ENCODE results near the gene ITPK1.

ITPK1 gene

GRCh38 chr14:93011650-93012325, 103.9 kb downstream of the ITPK1 start:
- DNase-seq (ENCODE audit: low read depth in 1 of 2, low spot score in 1 of 2), result no peak

- no peak for DNase-seq (ENCODE audit: low read depth in 1 of 2, low spot score in 1 of 2)
Measured at GRCh38 chr14:93011141-93011529, 104.6 kb downstream of the ITPK1 start.

- DNase-seq (ENCODE audit: low read depth in 1 of 2, low spot score in 1 of 2), result no peak
Measured at GRCh38 chr14:93010522-93011140, 105.1 kb downstream of the ITPK1 start.

GRCh38 chr14:93010130-93010499, 105.6 kb downstream of the ITPK1 start:
- DNase-seq (ENCODE audit: low read depth in 1 of 2, low spot score in 1 of 2), result no peak

- DNase-seq (ENCODE audit: low read depth in 1 of 2, low spot score in 1 of 2), result no peak
Measured at GRCh38 chr14:93009471-93010129, 106.1 kb downstream of the ITPK1 start.

- DNase-seq (ENCODE audit: low read depth in 1 of 2, low spot score in 1 of 2), result no peak
Measured at GRCh38 chr14:93008381-93008780, 107.3 kb downstream of the ITPK1 start.

- DNase-seq (ENCODE audit: low read depth in 1 of 2, low spot score in 1 of 2), result no peak
Measured at GRCh38 chr14:93007225-93007997, 108.3 kb downstream of the ITPK1 start.

GRCh38 chr14:93006567-93007051, 109.1 kb downstream of the ITPK1 start:
- DNase-seq (ENCODE audit: low read depth in 1 of 2, low spot score in 1 of 2), result no peak

GRCh38 chr14:93005838-93006237, 109.9 kb downstream of the ITPK1 start:
- DNase-seq (ENCODE audit: low read depth in 1 of 2, low spot score in 1 of 2), result no peak

- DNase-seq (ENCODE audit: low read depth in 1 of 2, low spot score in 1 of 2), result no peak
Measured at GRCh38 chr14:93005135-93005813, 110.5 kb downstream of the ITPK1 start.

- DNase-seq (ENCODE audit: low read depth in 1 of 2, low spot score in 1 of 2), result no peak
Measured at GRCh38 chr14:93004699-93005082, 111.0 kb downstream of the ITPK1 start.

- DNase-seq (ENCODE audit: low read depth in 1 of 2, low spot score in 1 of 2), result no peak
Measured at GRCh38 chr14:93003945-93004698, 111.6 kb downstream of the ITPK1 start.

- DNase-seq (ENCODE audit: low read depth in 1 of 2, low spot score in 1 of 2), result no peak
Measured at GRCh38 chr14:93002851-93003298, 112.8 kb downstream of the ITPK1 start.

GRCh38 chr14:93002049-93002448, 113.7 kb downstream of the ITPK1 start:
- no peak for DNase-seq (ENCODE audit: low read depth in 1 of 2, low spot score in 1 of 2)

- no peak for DNase-seq (ENCODE audit: low read depth in 1 of 2, low spot score in 1 of 2)
Measured at GRCh38 chr14:92998946-92999345, 116.8 kb downstream of the ITPK1 start.

GRCh38 chr14:92997343-92998061, 118.2 kb downstream of the ITPK1 start:
- no peak for DNase-seq (ENCODE audit: low read depth in 1 of 2, low spot score in 1 of 2)

- no peak for DNase-seq (ENCODE audit: low read depth in 1 of 2, low spot score in 1 of 2)
Measured at GRCh38 chr14:92995620-92996019, 120.1 kb downstream of the ITPK1 start.

- no peak for DNase-seq (ENCODE audit: low read depth in 1 of 2, low spot score in 1 of 2)
Measured at GRCh38 chr14:92994942-92995341, 120.8 kb downstream of the ITPK1 start.

GRCh38 chr14:92994131-92994676, 121.5 kb downstream of the ITPK1 start:
- no peak for DNase-seq (ENCODE audit: low read depth in 1 of 2, low spot score in 1 of 2)

Data from activated CD4-positive, alpha-beta T cell treated with anti-CD3 and anti-CD28 coated beads, Interleukin-2, amount 50 U/mL, for 24 hours (primary cell).